Colonic mucosa (tissue), 4 donors: ENCODE results near the gene LYSMD2. TPM values are rescaled to one million over a fixed set of nuclear protein-coding genes. Genes with fewer than 3 reads are reported as not detected.

Experiments used
- DNase-seq: peaks from one replicate; pipeline ENCODE4 v3.0.0-alpha.2; 2020
- H3K27ac ChIP-seq: fragments of 200-600 bp; one replicate; pipeline ENCODE4 v1.8.0; 2021
- H3K27me3 ChIP-seq: fragments of 200-600 bp; one replicate; pipeline ENCODE4 v1.8.0; 2021
- H3K36me3 ChIP-seq: fragments of 200-600 bp; one replicate; pipeline ENCODE4 v1.8.0; 2021
- H3K4me1 ChIP-seq: fragments of 200-600 bp; one replicate; pipeline ENCODE4 v1.8.0; 2021; ENCODE audit warnings: mild to moderate bottlenecking
- H3K4me3 ChIP-seq: fragments of 200-600 bp; one replicate; pipeline ENCODE4 v1.8.0; 2021
- H3K9ac ChIP-seq, 2 donors: one replicate each; pipeline ENCODE4 v1.7.0; 2013; ENCODE audit warnings: control low read depth in 2 of 2, low read depth in 2 of 2, low read length in 2 of 2
- H3K9me3 ChIP-seq: fragments of 200-600 bp; one replicate; pipeline ENCODE4 v1.8.0; 2021
- CTCF ChIP-seq: fragments of 200-600 bp; IDR thresholded peaks from one replicate; pipeline ENCODE4 v1.8.0; 2022; ENCODE audit warnings: antibody characterized with exemption, mild to moderate bottlenecking
- intact Hi-C: fragments of 100-400 bp; cut with DNase I; formaldehyde crosslinking; loops from one replicate; pipeline ENCODE4 v1.14.1; 2022
- total RNA-seq, 2 donors: library from RNA; stranded (reverse); fragmentation: NEBNext Ultra II Directional in 1 of 2; extraction: Animal tissue kit (Norgen Biotek cat#: 25700) in 1 of 2; gene quantifications; one replicate each; pipeline ENCODE4 v1.2.1, GENCODE V29; 2021
- donor health status: healthy.
- donor health status: DM: no; HTN: no; CAD: no.
- donor health status: DM: no; HTN: no; CAD: no.

LYSMD2 gene
- total RNA-seq, 2 donors from 2014 or later, result 7.1 to 7.8 TPM

- no peak for TF ChIP-seq CTCF
- Histone ChIP-seq H3K9me3 (no peaks in the 10 kb centered on the region), H3K4me3 (no peak overlapping the region), H3K36me3 (no peaks in the 10 kb centered on the region), H3K9ac (no peak overlapping the region), H3K27me3 (no peaks in the 10 kb centered on the region), H3K4me1 (no peaks in the 10 kb centered on the region), H3K27ac (no peak overlapping the region)
- intact Hi-C loops, result no loop called here
- DNase-seq, result no peak
Measured at GRCh38 chr15:51714162-51714561, 23.3 kb downstream of the LYSMD2 start.

GRCh38 chr15:51709031-51709430 lies 28.4 kb downstream of the LYSMD2 start:
- Histone ChIP-seq H3K36me3 (no peaks in the 10 kb centered on the region), H3K27me3 (no peaks in the 10 kb centered on the region), H3K27ac (peak overlapping the region; percentile 51), H3K9ac (no peak overlapping the region), H3K4me3 (no peak overlapping the region), H3K4me1 (no peaks in the 10 kb centered on the region), H3K9me3 (no peaks in the 10 kb centered on the region)
- no peak for TF ChIP-seq CTCF
- intact Hi-C loops, result no loop called here
- DNase-seq, result no peak

GRCh38 chr15:51708013-51708412 lies 29.4 kb downstream of the LYSMD2 start:
- intact Hi-C loops, result no loop called here
- peak; percentile 30 for DNase-seq
- no peaks in the 10 kb centered on the region for H3K27me3 ChIP-seq
- peak overlapping the region; percentile 51 for H3K27ac ChIP-seq
- no peak overlapping the region for H3K4me3 ChIP-seq
- no peak for TF ChIP-seq CTCF
- H3K36me3 ChIP-seq, result no peaks in the 10 kb centered on the region
- no peaks in the 10 kb centered on the region for H3K4me1 ChIP-seq
- H3K9ac ChIP-seq, result peak overlapping the region in 1 of 2 donors; percentile 19
- H3K9me3 ChIP-seq, result no peaks in the 10 kb centered on the region

- no peaks in the 10 kb centered on the region for H3K9me3 ChIP-seq
- H3K4me1 ChIP-seq, result no peaks in the 10 kb centered on the region
- TF ChIP-seq CTCF, result no peak
- intact Hi-C loops, result no loop called here
- no peaks in the 10 kb centered on the region for H3K27me3 ChIP-seq
- H3K9ac ChIP-seq, result no peak overlapping the region
- no peak for DNase-seq
- H3K4me3 ChIP-seq, result no peak overlapping the region
- H3K27ac ChIP-seq, result peak overlapping the region; percentile 51
- H3K36me3 ChIP-seq, result no peaks in the 10 kb centered on the region
Measured at GRCh38 chr15:51706926-51707608, 30.4 kb downstream of the LYSMD2 start.

GRCh38 chr15:51706291-51706690 lies 31.2 kb downstream of the LYSMD2 start:
- intact Hi-C loops, result no loop called here
- Histone ChIP-seq H3K9ac (no peak overlapping the region), H3K4me1 (no peaks in the 10 kb centered on the region), H3K9me3 (no peaks in the 10 kb centered on the region), H3K4me3 (no peak overlapping the region), H3K27ac (no peak overlapping the region), H3K27me3 (no peaks in the 10 kb centered on the region), H3K36me3 (no peaks in the 10 kb centered on the region)
- DNase-seq, result no peak
- no peak for TF ChIP-seq CTCF
